Gastrocnemius medialis (tissue), 4 donors: ENCODE data around the gene CSNK2B.

Experiments
- CTCF ChIP-seq, 5 experiments: fragments of 450-650 bp in 3 of 5; fragments of 200-600 bp in 2 of 5; sonication (generic) in 2 of 5; IDR thresholded peaks in 4 of 5; conservative IDR thresholded peaks in 1 of 5; 1 replicate in 4 of 5; 2 replicates in 1 of 5; pipeline ENCODE4 v1.5.1; 2016 to 2019; ENCODE audit warnings: antibody characterized with exemption in 5 of 5, mild to moderate bottlenecking in 3 of 5, moderate library complexity in 3 of 5
- POLR2A ChIP-seq, 2 donors: fragments of 450-650 bp; IDR thresholded peaks; one replicate each; pipeline ENCODE4 v1.6.1; 2017; ENCODE audit warnings: antibody characterized with exemption in 2 of 2, mild to moderate bottlenecking in 2 of 2, moderate library complexity in 2 of 2

DNA sequence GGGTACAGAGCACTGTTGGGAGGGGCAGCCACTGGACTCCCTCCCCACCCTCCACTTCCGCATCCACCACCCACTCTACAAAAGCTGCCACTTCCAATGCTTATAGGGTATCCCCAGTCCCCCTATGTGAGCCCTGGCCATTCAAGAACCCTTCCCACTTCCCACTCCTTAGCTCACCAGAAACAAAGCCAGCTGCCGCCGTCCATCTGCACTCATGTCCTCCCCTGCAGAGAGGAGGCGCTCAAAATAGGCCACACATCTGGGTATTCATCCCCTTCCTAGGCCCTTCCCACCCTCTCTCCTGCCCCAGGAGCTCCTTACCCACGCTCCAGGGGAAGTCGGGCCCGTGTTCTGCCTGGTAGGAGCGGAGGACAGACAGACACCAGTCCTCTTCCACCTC lies 21.4 kb downstream of the CSNK2B start:
- TF ChIP-seq CTCF (IDR thresholded peaks at IDR 0.05 in 4 of 5, conservative IDR thresholded peaks at IDR 0.05 in 1 of 5) (no peak), POLR2A (IDR thresholded peaks at IDR 0.05) (no peak)
